8988T (cell line): ENCODE measurements around the gene ICAM5.

Experiments
- DNase-seq: peaks from one replicate; pipeline ENCODE4 v3.0.0; 2011

The ICAM5 gene

DNA sequence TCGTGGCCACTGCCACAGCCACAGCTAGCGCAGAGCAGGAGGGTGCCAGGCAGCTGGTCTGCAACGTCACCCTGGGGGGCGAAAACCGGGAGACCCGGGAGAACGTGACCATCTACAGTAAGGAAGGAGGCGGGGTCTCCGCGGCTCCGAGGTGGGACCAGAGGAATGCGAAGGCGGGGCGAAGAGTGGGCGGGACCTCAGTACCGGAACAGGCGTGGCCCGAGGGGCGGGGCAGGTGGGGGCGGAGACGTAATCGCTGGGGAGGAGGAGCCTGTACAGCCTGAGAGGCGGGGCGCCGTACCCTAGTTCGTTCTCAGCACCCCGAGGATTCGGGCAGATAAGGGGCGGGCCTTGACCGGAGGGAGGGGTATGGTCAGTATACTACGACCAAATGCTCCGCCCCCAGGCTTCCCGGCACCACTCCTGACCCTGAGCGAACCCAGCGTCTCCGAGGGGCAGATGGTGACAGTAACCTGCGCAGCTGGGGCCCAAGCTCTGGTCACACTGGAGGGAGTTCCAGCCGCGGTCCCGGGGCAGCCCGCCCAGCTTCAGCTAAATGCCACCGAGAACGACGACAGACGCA is 2.5 kb downstream of the ICAM5 start:
- peak; percentile 81 for DNase-seq

GRCh38 chr19:10292789-10293636 is 3.3 kb downstream of the ICAM5 start:
- DNase-seq, result no peak

DNA sequence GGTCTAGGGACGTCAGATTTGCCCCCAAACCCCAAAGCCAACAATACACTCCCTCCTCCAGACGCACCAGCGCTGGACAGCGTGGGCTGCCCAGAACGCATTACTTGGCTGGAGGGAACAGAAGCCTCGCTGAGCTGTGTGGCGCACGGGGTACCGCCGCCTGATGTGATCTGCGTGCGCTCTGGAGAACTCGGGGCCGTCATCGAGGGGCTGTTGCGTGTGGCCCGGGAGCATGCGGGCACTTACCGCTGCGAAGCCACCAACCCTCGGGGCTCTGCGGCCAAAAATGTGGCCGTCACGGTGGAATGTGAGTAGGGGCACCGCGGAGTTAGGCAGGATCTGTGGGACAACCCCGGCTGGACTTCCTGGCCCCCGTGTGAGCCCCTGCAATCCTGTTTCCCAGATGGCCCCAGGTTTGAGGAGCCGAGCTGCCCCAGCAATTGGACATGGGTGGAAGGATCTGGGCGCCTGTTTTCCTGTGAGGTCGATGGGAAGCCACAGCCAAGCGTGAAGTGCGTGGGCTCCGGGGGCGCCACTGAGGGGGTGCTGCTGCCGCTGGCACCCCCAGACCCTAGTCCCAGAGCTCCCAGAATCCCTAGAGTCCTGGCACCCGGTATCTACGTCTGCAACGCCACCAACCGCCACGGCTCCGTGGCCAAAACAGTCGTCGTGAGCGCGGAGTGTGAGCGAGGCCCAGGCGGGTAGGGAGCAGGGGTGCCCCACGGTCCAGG is 4.0 kb downstream of the ICAM5 start:
- no peak for DNase-seq

DNA sequence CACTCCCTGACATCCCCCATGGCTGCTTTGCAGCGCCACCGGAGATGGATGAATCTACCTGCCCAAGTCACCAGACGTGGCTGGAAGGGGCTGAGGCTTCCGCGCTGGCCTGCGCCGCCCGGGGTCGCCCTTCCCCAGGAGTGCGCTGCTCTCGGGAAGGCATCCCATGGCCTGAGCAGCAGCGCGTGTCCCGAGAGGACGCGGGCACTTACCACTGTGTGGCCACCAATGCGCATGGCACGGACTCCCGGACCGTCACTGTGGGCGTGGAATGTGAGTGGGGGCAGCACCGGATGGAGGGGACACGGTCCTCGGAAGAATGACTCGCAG is 4.6 kb downstream of the ICAM5 start:
- no peak for DNase-seq

DNA sequence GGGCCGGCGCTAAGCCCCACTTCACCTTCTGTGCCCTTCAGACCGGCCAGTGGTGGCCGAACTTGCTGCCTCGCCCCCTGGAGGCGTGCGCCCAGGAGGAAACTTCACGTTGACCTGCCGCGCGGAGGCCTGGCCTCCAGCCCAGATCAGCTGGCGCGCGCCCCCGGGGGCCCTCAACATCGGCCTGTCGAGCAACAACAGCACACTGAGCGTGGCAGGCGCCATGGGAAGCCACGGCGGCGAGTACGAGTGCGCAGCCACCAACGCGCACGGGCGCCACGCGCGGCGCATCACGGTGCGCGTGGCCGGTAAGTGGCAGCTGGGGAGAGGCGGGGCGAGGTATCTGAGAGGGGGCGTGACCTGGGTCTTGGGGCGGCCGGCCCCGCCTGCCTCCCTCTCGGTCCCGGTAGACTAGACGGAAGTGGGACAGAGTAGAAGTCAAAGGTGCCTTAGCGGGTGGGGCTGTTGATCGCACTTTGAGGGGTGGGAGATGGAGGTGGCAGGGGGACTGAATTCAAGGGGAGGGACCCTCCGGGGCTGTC is 5.6 kb downstream of the ICAM5 start:
- DNase-seq, result no peak

GRCh38 chr19:10295847-10296591 is 6.3 kb downstream of the ICAM5 start:
- no peak for DNase-seq

DNA sequence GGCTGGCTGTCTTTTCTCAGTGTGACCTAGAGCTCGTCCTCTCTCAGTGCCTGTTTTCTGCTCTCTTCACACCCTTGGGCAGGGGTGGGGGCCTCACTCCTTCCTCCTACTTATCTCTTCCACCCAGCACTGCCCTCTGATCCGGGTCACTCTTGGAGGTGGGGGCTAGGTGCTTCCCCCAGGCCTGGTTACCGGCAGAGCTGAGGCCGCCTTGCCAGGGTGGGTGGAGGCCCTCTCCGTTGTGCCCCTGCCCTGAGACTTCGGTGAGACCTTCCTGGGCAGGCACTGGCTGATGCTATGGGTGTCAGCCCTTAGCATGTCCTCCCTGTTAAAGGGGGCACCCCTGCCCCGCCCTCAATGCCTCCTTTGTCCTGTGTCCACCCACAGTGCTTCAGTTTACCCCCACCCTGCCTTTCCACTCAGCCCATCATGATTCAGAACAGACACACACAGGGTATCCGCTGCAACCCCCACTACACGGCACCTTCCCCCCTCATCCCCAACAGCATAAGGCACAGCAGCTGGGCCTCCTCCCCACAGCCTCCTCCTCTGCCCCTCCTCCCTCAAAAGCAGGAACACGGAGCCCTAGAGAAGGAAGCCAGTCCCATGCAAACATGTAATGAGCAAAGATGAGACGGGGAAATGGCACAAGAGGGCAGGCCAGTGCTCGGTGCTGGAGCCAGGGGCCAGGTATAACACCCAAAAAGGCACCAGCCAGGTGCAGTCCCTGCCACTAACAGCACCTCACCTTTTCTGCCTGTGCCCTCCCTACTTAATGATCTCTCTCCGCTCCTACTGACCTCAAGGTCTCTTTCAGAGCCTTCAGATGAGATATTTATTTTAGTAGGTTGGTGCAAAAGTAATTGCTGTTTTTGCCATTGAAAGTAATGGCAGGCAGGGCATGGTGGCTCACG is 10.1 kb downstream of the ICAM5 start:
- DNase-seq, result no peak

GRCh38 chr19:10305139-10305806 is 15.5 kb downstream of the ICAM5 start:
- DNase-seq, result no peak

DNA sequence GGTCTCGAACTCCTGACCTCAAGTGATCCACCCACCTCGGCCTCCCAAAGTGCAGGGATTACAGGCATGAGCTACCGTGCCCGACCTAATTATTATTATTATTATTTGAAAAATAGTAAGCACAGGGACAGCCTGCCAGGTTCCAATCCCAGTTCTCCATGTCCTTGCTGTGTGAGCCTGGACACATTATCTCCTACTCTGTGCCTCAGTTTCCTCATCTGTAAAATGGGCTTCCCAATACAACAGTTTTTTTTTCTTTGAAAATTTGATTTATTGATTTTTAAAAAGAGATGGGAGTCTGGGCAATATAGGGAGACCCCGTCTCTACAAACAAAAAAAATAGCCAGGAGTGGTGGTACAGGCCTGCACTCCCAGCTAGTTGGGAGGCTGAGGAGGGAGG is 16.6 kb downstream of the ICAM5 start:
- DNase-seq, result no peak

DNA sequence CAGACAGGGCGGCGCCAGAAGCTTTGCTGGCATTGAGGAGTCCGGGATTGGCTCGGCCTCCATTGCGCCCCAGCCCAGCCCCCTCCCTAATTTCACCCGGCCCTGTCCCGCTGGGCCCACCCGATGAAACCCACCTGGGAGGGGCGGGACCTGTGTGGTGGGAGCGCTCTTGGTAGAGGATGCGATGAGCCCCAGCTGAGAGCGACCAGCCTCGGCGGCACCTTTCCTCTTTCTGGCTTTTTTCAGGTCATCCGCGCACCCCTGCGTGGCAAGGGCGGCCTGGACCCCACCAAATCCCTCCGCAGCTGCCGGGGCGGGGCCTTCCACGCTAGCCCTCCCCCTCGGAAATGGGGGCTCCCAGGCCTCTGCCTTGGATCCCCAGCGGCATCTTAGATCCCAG is 19.7 kb downstream of the ICAM5 start, which contains the start of gene ZGLP1:
TSS of gene ZGLP1 (minus strand) at position 393 of the 400 bp plus-strand sequence.
- no peak for DNase-seq

DNA sequence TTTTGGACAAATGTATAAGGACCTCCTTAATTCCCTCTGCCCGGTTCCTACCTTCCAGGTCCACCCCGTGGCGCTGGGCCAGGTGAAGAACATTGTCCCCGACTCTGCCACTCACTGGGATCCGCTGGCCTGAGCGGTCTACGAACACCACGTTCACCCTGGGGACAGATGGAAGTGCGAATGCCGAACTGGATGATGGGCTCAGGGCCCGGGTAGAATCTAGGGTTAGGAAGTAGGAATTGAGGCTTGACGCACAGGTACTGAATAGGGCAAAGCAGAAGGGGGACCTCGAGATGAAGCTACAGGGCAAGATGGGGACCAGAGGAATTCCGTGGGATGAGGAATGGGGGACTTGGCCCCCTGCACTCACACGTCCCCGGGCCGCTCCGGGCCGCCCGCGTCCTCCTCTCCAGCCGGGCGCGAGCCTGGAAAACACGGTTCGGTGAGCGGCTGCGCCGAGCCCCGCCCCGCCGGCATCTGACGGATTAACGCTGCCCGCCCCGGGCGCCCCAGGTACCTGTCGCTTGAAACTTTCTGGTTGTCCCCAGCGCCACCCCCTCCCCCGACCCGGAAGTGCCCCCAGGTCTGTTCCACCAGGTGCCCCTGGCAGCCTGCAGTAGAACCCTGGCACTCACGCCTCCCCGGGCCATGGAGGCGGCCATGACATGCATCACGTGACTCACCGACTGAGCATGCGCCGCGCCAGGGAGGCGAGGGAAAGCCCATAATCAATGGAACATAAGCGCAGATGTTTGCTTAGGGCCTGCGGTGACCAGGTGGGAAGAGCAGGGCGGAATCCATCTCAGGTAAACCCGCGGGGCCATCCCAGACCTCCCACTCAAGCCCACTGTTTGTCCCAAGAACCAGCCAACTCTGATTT is 25.8 kb downstream of the ICAM5 start, which contains the start of gene FDX2:
TSS of gene FDX2 (minus strand) at position 681 of the 880 bp plus-strand sequence. CDS start at position 662, 19 bp downstream.
- peak; percentile 82 for DNase-seq

DNA sequence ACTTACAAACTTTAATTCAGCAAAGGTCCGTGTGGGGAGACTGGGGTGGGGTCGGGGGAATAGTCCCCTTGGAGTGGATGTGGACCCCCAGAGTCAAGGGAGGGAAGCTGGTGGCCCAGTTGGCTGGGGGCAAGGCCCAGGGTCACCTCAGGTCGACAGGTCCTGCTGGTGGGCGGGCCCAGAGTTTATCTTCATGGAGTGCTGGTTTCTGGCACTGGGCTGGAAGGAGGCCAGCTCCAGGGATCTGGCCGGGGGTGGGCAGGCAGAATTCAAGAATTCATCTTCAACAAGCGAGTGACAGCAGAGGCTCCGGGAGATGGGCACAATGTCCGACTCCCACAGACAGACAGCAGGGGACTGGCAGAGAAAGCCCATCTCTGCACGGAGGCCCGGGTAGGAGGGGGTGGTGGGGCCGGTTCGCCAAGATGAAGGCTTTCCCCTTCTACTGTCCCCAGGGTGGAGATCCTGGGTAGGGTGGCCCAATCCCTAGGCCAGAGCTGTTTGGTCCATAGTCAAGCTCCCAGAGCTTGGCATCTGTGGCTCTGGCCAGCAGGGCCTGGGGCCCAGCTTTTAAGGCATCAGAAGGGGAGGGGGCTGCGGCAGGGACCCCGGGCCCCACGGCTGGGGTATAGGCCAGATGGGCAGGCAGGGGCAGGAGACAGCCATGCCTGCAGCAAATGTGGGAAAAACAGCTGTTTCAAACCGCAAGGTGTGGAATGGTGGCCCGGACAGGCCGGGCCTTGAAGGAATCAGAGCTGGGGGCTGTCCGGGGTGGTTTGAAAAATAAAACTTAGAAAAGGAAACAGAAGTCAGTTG is 26.7 kb downstream of the ICAM5 start:
- DNase-seq, result peak; percentile 21

DNA sequence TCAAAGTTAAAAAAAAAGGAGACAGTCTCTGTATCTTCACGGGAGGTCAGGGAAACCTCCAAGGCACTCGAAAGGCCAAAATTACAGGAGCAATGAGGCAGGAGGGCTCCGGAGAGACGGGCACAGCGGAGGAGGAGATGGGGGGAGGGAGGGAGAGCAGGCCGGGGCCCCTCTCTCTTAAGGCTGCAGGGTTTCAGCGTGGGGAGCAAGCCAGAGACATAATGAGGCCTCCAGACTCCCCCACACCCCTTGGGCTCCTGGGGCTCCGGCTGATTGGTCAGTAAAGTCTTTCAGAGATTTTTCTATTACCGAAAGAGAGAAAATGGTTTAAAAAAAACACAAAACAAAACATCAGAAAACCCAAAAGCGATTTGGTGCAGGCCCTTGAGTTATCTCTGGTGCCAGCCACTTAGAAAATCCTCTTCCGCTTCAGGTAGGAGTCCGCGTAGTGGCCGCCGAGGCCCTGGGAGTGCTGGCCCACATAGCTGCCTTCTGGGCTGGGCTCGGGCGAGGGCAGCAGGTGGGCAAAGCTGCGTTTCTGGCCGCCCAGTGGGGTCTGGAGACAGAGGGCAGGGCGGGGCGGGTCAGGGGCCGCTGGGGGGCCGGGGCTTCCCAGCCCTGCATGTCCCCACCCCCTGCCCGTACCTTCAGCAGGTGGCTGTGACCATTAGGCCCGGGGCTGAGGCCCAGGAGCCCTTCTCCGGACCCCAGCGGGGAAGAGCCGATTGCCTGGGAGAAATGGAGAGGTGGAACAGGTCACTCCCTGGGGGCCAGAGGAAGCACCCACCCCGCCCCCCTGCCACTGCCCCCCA is 27.5 kb downstream of the ICAM5 start:
- no peak for DNase-seq

GRCh38 chr19:10317857-10318462 is 28.2 kb downstream of the ICAM5 start:
- DNase-seq, result no peak

DNA sequence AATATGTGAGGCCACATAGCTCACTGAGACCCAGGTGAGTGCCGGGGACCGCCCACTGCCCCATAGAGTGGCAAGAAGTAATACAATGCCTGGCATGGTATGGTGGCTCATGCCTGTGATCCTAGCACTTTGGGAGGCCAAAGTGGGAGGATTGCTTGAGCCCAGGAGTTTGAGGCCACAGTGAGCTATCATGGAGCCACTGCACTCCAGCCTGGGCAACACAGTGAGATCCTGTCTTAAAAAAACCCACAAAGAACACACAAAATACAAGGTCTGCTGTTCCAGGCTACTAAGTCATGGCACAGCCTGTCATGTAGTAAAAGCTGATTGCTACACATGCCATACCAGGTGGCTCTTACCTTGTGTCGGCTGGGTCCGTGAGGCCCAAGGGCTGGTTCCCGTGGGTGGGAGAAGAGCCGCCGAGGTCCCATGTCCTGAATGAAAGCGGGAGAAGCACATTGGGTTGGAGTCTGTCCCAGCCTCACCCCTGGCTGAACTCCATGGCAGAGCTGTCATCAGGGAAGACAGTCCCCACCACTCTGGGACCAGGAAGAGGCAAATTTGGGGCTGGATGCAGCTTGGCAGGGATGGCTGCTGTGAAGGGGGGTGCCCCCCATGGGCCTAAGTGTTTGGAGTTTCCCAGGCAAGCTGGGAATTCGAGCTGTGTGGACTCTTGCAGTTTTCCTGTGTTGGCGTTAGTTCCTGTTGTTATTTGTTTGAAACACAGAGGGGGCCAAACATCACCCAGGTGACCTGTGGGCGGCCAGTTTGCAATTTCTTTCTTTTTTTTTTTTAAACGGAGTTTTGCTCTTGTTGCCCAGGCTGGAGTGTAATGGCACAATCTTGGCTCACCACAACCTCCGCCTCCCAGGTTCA is 29.3 kb downstream of the ICAM5 start:
- DNase-seq, result no peak

DNA sequence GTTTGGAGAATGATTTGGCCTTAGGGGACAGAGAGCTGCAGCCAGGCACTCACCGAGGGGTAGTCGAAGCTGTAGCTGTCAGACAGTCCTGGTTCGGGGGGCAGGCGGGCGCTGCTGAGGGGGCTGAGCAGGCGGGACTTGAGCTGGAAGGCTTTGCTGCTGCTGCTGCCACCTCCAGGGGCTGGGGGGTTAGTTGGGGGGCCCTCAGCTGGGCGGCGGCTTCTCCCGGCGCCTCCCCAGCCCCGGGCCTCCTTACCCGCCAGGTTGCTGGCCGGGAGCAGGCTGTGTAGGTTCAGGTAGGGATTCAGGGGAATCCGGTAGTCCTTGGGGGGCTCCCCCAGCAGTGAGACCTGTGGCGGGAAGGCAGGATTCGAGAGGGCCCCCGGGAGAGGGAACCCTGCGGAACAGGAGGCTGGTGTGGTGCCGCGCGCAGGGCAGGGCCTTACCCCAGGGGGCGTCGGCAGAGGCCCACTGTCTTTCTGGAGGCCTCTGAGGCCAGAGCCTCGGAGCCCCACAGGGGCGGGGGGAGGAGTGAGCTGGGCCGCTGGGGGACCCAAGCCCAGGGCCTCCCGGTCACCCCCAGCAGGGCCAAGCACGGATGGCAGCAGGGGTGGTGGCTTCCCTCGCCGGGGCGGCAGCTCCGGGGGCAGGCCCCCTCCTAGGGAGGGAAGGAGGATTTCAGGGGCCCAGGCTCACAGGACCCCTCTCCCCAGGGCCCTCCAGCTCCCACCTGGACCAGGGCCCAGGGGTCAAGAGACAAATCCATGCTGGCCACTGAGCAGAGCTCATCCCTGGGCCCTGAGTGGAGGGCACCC is 31.1 kb downstream of the ICAM5 start:
- DNase-seq, result no peak
